Nephron progenitor cell (in vitro differentiated cells): ENCODE measurements around the gene ZDHHC4.

Source experiments
- DNase-seq: peaks from one replicate; pipeline ENCODE4 v3.0.0; 2021
- H3K27ac Mint-ChIP-seq: 2 replicates; pipeline ENCODE4 v1.8.0; 2021; ENCODE audit warnings: mild to moderate bottlenecking, moderate library complexity, mixed read lengths
- H3K27me3 Mint-ChIP-seq: 2 replicates; pipeline ENCODE4 v1.8.0; 2021; ENCODE audit warnings: mild to moderate bottlenecking, low read depth, mixed read lengths; ENCODE audit not compliant: poor library complexity
- H3K36me3 Mint-ChIP-seq: 2 replicates; pipeline ENCODE4 v1.8.0; 2021; ENCODE audit warnings: low read depth, mixed read lengths
- H3K4me1 Mint-ChIP-seq: 2 replicates; pipeline ENCODE4 v1.8.0; 2021; ENCODE audit warnings: mixed read lengths
- H3K4me3 Mint-ChIP-seq: 2 replicates; pipeline ENCODE4 v1.8.0; 2021; ENCODE audit warnings: mild to moderate bottlenecking, moderate library complexity, mixed read lengths
- H3K9me3 Mint-ChIP-seq: 2 replicates; pipeline ENCODE4 v1.8.0; 2021; ENCODE audit warnings: mild to moderate bottlenecking, moderate library complexity, mixed read lengths
- TF ChIP-seq, protein P1 (sequence below): fragments of 200-600 bp; sonication (generic); IDR thresholded peaks from 2 replicates; pipeline ENCODE4 v1.5.0; 2021; ENCODE audit warnings: antibody characterized with exemption

ZDHHC4 gene

DNA sequence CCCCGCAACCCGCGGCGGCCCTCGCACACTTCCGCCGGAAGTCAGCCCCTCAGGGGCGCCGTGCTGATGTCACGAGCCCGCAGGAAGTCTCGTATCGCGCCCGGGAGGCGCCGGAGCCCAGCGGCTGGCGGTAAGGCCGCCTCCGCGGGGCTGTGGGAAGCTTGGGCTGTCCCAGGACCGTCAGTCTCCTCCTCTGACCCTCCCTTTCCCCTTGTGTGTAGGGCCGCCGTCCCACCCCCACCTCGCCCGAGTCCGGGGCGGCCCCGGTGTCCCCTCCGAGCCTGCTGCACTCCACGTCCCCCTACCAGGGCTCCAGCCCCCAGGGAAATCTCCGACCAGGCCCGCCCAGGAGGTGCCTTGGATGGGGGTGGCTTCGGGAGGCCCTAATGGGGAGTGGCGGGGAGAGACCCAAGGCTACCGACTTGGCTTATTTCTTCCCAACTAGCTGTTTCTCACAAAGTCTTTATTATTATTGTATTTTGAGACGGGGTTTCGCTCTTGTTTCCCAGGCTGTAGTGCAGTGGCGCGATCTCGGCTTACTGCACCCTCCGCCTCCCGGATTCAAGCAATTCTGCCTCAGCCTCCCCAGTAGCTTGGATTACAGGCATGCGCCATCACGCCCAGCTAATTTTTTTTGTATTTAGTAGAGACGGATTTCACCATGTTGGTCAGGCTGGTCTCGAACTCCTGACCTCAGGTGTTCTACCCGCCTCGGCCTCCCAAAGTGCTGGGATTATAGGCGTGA is at the start of gene ZDHHC4:
Gene ZDHHC4 (plus strand): TSS at position 86 of the 745 bp plus-strand sequence. CDS start 3,108 bp downstream, outside the sequence.
- TF ChIP-seq, protein P1, sequence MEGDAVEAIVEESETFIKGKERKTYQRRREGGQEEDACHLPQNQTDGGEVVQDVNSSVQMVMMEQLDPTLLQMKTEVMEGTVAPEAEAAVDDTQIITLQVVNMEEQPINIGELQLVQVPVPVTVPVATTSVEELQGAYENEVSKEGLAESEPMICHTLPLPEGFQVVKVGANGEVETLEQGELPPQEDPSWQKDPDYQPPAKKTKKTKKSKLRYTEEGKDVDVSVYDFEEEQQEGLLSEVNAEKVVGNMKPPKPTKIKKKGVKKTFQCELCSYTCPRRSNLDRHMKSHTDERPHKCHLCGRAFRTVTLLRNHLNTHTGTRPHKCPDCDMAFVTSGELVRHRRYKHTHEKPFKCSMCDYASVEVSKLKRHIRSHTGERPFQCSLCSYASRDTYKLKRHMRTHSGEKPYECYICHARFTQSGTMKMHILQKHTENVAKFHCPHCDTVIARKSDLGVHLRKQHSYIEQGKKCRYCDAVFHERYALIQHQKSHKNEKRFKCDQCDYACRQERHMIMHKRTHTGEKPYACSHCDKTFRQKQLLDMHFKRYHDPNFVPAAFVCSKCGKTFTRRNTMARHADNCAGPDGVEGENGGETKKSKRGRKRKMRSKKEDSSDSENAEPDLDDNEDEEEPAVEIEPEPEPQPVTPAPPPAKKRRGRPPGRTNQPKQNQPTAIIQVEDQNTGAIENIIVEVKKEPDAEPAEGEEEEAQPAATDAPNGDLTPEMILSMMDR = no peak
- H3K27ac Mint-ChIP-seq = peak within 1 kb of the TSS; percentile 96
- H3K4me1 Mint-ChIP-seq = peaks cover 31% of the 10 kb centered on the region
- peak within 1 kb of the TSS; percentile 91 for H3K4me3 Mint-ChIP-seq
- DNase-seq = peak; percentile 84
- H3K9me3 Mint-ChIP-seq = no peaks in the 10 kb centered on the region
- peaks cover 37% of the 10 kb centered on the region for H3K36me3 Mint-ChIP-seq
- peaks cover 14% of the 10 kb centered on the region for H3K27me3 Mint-ChIP-seq

DNA sequence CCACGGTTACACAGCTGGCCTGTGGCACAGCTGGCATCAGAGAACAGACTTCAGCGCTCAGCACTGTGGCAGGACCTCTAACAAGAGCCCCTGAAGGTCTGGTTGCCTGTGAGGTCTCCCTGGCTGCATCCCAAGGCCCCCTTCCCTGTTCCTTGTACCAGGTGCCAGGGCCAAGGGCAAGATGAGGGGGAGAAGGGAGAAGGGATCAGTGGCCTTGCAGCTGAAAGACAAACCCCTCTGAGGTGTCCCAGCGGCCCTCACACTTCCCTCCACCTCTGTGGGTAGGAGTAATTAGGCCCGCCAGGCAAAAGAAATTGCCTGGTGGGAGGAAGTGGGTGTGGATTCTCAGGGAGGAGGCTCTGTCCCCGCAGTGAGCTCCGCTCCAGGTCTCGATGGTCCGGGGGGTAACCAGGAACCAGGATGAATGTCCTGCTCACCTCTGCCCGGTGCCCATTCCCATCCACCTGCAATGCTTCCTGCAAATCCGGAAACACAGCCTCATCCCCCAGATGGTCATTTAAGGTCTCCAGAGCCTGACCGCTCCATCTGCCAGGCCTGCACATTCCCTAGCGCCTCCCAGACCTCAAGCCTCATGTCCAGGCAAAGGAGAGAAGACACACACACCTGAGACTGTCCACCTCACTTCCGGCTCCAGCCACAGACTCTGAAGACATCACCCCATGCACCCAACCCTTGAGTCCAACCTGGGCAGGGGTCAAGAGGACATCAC is 48.7 kb upstream of the ZDHHC4 start:
- TF ChIP-seq, protein P1 = no peak
- Mint-ChIP-seq H3K4me1 (peaks cover 16% of the 10 kb centered on the region), H3K9me3 (no peaks in the 10 kb centered on the region), H3K4me3 (peak overlapping the region; percentile 28), H3K27ac (no peak overlapping the region), H3K27me3 (peaks cover 90% of the 10 kb centered on the region), H3K36me3 (no peaks in the 10 kb centered on the region)
- no peak for DNase-seq

DNA sequence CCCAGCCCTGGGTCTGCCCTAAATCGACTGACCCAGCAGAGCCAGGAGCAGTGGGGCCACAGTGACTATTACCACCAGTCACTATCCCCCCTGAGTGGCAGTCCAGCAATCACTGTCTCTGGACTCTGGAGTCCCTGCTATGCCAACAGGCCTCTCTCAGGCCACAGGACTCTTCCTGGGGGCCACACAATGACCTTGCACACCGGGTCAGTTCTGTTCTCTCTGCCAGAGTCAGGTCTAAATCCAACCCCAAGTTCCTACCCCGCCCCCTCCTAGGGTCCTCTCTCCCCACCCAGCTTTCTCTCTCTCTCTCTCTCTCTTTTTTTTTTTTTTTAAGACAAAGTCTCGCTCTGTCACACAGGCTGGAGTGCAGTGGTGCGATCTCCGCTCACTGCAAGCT is 47.6 kb upstream of the ZDHHC4 start:
- TF ChIP-seq, protein P1 = no peak
- peak overlapping the region; percentile 80 for H3K4me3 Mint-ChIP-seq
- H3K4me1 Mint-ChIP-seq = peaks cover 22% of the 10 kb centered on the region
- no peak for DNase-seq
- no peak overlapping the region for H3K27ac Mint-ChIP-seq
- H3K36me3 Mint-ChIP-seq = no peaks in the 10 kb centered on the region
- peaks cover 92% of the 10 kb centered on the region for H3K27me3 Mint-ChIP-seq
- H3K9me3 Mint-ChIP-seq = no peaks in the 10 kb centered on the region

DNA sequence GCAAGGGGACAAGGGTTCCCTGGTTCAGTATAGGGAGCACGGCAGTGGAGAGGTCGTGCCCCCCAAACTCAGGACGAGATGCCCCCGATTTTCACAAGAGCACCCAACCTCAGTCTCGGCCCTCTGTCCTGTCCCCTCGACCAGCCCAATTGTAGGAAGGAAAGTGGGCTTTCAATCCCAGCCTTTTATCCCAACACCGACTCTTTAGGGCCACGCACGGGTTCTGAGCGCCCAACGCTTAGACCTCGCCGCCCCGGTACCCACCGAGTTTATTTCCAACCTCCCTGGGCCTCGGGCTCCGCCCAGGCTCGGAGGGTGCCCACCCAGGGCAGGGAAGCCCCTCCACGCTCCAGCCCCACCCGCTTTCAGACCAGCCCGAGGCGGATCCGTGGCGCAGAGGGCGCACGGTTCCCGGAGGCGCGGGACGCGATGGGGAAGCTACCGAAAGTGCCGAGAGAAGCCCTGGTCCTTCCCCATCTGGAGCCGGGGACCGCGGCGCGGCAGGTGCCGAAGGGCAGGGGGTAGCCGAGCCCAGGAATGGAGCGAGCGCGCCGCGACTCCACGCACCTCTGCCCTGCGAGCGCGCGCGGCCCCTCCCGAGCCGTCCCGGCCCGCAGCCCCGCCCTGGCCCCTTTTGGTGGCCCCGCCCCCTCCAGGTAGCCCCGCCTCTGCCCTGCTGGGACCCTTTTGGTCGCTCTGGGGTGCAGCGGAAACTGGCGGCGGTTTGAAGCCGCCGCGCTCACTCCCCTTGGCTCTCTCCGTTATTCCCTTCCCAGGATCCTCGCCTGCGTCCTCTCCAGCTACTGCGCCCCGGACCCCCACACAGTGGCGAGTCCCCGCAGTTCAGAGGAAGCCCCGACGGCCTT is 46.4 kb upstream of the ZDHHC4 start:
- Mint-ChIP-seq H3K4me3 (peak overlapping the region; percentile 80), H3K36me3 (no peaks in the 10 kb centered on the region), H3K4me1 (peaks cover 22% of the 10 kb centered on the region), H3K9me3 (no peaks in the 10 kb centered on the region), H3K27me3 (peaks cover 91% of the 10 kb centered on the region), H3K27ac (no peak overlapping the region)
- TF ChIP-seq, protein P1 = no peak
- peak; percentile 86 for DNase-seq

DNA sequence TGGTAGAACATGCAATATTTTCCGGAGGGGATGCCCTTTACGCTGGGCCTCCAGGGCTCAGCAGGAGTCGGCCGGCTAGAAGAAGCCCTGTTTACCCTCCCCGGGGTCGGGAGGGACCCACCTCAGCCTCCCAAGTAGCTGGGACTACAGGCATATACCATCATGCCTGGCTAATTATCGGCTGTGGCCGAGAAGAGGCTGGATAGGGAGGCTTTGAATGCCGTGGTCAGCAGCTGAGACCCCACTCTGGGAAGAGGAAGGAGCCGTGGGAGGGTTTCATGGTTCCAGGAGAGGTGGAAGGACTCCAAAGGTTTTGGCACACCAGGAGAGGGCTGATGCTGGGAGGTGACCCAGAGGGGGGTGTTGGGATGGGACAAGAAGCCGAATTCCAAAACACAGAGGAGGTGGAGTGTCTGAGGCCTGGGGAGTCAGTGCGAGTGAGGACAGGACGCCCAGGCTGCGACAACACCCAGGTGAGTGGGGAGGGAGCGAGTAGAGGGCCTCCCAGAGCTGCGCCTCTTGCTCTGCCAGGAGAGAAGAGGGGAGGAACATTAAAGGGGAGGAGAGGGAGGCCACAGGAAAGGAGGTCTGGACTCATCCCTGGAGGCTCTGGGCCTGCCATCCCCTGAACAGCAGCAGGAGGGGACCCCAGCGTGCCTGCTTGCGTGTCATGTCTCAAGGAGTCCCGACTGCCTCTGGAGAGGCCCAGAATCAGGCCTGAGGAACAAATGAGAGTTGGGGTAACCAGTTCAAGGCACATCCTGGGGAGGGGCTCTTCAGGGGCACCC is 45.6 kb upstream of the ZDHHC4 start:
- Mint-ChIP-seq H3K4me3 (peak overlapping the region; percentile 80), H3K27me3 (peaks cover 93% of the 10 kb centered on the region), H3K9me3 (no peaks in the 10 kb centered on the region), H3K4me1 (peaks cover 22% of the 10 kb centered on the region), H3K36me3 (no peaks in the 10 kb centered on the region), H3K27ac (no peak overlapping the region)
- no peak for DNase-seq
- TF ChIP-seq, protein P1 = no peak
